ENCODE results near the gene ZDHHC14.

DNA sequence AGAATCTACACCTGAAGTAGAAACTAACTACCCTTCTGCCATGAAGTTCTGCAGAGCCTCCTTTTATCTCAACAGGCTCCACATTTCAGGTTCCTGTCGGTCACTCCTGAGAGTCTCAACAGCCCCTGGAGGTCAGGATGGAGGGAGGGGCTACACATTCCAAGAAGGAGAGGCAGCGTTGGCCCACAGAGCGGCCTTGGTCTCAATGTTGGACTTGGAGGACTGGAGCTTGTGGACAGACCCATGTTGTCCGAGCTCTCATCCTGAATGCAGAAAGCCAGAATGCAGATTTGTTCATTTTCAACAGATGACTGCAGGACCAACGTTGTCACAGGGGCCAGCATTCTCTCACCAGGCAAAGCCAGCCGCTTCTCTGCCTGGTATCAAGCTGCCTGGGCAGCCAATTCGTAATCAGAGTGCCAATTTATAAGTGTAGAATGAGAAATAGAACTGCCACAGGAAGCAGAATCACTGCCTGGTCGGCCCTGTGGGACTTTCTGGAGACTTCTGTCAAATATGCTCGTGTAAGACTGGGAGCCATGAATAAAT lies 229.5 kb downstream of the ZDHHC14 start:
- TF ChIP-seq ZNF302 (CRISPR knock-in tag; IDR thresholded peaks at IDR 0.05) = no peak
- TF ChIP-seq RARB (CRISPR knock-in tag; IDR thresholded peaks at IDR 0.05) = no peak
- TF ChIP-seq, protein P1, sequence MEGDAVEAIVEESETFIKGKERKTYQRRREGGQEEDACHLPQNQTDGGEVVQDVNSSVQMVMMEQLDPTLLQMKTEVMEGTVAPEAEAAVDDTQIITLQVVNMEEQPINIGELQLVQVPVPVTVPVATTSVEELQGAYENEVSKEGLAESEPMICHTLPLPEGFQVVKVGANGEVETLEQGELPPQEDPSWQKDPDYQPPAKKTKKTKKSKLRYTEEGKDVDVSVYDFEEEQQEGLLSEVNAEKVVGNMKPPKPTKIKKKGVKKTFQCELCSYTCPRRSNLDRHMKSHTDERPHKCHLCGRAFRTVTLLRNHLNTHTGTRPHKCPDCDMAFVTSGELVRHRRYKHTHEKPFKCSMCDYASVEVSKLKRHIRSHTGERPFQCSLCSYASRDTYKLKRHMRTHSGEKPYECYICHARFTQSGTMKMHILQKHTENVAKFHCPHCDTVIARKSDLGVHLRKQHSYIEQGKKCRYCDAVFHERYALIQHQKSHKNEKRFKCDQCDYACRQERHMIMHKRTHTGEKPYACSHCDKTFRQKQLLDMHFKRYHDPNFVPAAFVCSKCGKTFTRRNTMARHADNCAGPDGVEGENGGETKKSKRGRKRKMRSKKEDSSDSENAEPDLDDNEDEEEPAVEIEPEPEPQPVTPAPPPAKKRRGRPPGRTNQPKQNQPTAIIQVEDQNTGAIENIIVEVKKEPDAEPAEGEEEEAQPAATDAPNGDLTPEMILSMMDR (IDR thresholded peaks at IDR 0.05) = no peak
- TF ChIP-seq RFX5 (IDR thresholded peaks at IDR 0.05) = no peak
- no peak for TF ChIP-seq POLR2A (IDR thresholded peaks at IDR 0.05; ENCODE audit: low read length)
- TF ChIP-seq EHMT2 (IDR thresholded peaks at IDR 0.05; ENCODE audit: low read depth) = no peak
- TF ChIP-seq MYC (IDR thresholded peaks at IDR 0.05; ENCODE audit: borderline replicate concordance, low read length) = no peak
- no peak for TF ChIP-seq ESRRA (IDR thresholded peaks at IDR 0.05; ENCODE audit: borderline replicate concordance, low read length)

Data from A549 (cell line).